HG02763 (cell line): ENCODE measurements around the gene WASF2.
"Not testable (repeated sequence)": the region's sequence is repeated elsewhere in the genome, so short reads cannot be mapped to it uniquely, and the experiment has no call there.

Experiments used
- ATAC-seq: cut with Tn5 transposase; IDR thresholded peaks from one replicate; pipeline ENCODE4 v1.9.1; 2021; ENCODE audit warnings: mild to moderate bottlenecking, moderate library complexity; ENCODE audit not compliant: unreplicated experiment

Gene WASF2

DNA sequence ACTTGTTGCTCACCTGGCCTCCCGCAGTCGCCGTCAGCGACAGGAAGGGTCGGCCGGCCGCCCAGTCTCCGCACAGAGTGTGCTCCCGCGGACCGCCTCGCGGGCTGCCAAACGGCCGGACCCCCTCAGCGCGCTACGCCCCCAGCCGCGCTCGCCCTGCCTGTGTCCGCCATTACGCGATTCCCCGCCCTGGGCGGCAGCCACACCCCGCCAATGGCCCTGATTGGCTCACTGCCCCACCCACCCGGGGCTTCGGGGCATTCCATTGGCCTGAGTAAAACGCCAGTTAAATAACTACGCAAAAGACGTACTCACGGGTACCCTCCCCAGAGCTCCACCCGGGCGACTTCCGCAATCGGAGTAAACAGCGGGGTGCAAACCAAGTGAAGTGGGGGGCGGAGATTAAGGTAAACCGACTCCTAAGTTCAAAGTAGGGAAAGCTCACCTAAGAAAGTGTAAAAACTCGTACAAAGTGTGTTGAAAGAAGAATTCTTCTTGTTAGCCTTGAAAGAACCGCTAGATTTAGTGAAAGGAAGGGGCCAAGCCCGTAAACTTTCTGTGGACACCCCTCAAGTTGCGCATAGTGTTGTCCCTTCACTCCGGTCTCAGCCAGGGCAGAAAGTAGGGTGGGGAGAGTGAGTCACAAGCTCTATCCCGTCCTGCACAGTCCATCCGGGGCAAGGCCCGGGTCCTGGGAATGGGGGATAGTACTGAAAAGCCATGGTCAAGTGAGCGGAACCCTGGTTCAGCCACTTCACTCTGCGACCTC lies at the start of gene WASF2:
Gene WASF2 (minus strand): TSS at position 195 of the 769 bp plus-strand sequence. CDS start 61,277 bp downstream, outside the sequence.
- peak; percentile 92 for ATAC-seq

DNA sequence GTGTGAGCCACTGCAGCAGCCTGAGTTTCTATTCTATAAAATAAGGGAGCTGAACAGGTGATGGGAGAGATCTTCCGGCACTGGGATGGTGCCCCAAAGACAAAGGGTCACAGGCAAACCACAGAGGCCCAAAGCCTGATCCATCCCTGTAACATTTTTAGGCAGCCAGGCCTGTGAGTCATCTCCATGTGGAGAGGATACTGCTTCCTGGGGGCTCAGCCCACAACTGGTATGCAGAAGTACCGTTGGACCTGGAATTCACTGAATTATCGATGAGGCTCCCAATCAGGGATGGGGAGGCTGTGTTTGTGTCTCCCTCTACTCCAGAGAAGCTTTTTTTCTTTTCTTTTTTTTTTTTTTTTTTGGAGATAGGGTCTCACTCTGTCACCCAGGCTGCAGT lies 48.8 kb upstream of the WASF2 start:
- no peak for ATAC-seq

DNA sequence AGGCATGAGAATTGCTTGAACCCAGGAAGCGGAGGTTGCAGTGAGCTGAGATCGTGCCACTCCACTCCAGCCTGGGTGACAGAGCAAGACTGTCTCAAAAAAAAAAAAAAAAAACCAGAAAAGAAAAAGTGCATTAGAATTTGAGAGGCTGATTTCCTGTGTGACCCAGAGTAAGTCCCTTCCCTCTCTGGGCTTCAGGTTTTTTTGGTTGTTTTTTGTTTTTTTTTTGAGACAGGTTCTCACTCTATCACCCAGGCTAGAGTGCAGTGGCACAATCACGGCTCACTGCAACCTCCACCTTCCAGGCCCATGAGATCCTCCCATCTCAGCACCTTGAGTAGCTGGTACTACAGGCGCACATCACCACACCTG lies 48.3 kb upstream of the WASF2 start:
- ATAC-seq: not testable (repeated sequence)

DNA sequence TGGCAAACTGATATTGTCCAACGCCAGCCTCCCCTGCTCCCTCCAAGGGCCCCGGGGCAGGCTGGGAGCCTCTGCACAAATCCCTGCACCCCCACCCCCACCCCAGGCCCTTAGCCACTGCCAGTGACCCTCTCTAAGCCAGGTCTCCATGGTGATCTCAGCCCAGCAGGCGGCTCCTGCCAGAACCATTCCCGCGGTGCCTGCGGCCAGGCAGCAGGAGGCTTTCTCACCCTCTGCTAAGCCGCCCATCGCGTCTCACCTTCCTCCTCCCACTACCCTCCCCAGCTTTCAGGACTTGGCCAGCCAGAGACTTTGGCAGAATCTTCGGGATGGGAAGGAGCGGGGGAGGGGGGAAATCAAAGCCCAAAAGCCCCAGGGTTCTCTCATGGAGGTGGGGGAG lies 46.8 kb upstream of the WASF2 start:
- ATAC-seq: no peak

GRCh38 chr1:27536010-27536757 lies 46.2 kb upstream of the WASF2 start:
- ATAC-seq: no peak

DNA sequence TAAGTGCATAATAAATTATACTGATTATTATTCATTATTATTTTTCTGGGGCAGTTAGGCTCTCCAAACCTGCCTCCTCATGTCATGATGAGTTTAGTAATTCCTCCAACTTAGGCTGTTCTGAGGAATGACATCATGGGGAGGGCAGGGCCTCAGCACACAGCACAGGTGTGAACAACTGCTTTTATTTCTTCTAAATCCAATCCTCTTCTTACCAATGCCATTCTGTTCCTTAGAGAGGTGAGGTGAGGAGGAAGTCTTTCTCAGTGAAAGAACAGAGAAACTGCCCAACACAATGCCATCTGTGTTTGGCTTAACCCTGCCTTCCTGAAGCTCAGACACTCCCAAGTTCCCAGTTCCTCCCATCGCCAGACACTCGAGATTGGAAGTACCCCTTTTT lies 45.4 kb upstream of the WASF2 start:
- ATAC-seq: no peak

- no peak for ATAC-seq
These were observed 42.2 kb upstream of the WASF2 start for GRCh38 chr1:27531959-27532685.

- ATAC-seq: no peak
These were observed 40.2 kb upstream of the WASF2 start for GRCh38 chr1:27530192-27530591.

- no peak for ATAC-seq
These were observed 39.7 kb upstream of the WASF2 start for GRCh38 chr1:27529704-27530018.

GRCh38 chr1:27528818-27529703 lies 39.1 kb upstream of the WASF2 start:
- no peak for ATAC-seq

GRCh38 chr1:27527890-27528817 lies 38.2 kb upstream of the WASF2 start:
- ATAC-seq: peak; percentile 34

DNA sequence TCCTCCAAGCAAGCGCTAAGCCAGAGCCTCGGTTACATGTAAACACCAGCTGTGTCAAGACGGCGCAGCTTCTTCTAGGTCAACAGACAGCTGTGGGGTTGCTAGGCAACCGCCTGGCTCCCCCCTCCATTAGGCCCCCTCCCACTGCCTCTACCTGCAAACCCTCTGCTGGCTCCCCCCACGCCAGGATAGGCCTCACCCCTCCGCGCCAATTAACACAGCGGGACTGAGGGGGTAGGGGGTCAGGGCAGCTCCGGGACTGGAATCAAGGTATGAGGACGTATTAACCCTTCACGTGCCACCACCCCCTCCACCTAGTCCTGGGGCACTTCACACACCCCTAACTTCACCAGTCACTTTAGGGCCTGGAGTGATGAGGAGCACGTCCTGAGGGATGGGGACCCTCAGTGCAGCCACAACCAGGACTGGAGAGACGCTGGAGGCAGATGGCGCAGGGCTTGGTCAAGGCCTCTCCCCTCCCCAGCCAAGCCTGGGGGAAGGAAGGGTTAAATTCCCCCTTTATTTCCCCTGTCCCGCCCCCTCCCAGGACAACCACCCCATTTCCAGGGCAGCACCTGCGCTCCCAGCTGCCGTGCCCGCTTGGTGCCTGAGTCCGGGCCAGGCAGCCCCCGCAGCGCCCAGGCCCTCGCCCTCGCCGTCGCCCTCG lies 37.4 kb upstream of the WASF2 start:
- no peak for ATAC-seq

- ATAC-seq: no peak
These were observed 36.7 kb upstream of the WASF2 start for GRCh38 chr1:27526569-27527222.

DNA sequence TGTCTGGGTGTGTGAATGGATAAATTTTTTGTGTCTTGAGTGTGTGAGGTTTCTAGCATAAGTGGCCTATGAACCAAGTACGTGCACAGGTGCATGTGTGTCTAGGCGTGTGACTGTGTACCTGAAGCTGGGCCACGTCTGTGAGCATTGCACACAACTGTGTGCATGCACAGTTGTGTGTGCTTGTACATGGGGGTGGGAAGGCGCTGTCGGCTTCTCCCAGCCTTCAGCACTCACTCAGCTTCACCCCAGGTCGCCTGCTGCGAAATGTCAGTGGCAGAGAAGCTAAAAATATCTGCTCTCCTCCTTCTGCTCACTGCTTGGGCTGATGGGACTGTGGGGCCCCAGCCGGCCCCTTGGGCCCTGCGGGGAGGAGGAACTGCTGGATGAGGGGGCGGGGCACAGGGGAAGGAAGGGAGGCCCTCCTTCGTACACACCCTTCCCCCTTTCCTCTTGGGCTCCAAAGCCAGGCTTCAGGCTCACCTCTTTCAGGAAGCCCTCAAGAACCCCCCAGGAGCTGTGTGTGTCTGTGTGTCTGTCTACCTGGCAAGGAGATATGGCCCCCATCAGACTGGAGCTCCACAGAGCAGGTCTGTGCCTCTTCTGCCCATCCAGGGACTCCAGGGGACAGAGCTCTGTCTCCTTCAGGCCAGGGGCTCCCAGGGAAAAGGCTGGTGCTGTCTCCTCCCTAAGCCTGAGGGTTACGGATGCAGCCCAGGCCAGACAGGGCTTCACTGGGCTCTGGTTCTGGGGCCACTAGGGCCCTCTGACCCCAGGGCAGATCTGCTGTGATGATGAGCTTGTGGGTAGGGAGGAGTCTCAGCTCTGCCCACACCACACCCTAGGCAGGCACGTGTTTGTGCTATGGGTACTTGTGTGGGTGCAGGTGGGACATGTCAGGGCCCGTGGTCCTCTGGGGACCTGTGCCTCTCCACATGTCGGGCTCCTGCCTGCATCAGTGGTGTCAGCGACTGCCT lies 35.6 kb upstream of the WASF2 start:
- ATAC-seq: no peak

DNA sequence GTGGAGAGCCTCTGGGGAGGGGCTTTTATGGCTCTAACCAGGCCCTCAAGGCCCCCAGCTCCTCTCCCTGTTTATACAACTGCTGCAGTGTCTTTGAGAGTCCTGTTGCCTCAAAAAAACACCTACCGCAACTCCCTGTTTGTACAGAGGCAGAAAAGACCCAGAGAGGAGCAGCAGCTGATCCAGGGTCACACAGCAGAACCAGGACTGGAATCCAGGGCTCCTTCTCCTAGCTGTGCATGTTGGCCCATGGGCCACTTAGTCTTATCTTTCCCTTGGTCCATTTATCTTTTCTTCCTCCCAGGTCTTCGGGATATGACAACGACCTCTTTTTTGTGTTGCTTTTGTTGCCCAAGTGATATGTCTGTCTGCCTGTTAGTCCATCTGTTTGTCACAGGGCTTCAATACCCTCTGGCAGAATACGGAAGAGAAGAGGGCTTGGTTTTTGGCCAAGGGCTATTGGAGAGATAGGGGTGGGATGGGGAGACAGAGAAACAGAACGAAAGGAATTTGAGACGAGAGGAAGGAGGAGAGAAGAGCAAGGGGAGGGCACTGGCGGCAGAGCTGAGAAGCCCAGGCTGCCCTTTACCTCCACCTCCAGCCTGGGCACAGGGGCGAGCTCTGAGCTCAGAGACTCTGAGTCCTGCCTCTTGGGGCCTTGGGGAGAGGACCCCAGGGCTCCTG lies 33.5 kb upstream of the WASF2 start:
- no peak for ATAC-seq

- ATAC-seq: no peak
These were observed 32.7 kb upstream of the WASF2 start for GRCh38 chr1:27522432-27523336.
